ENCODE measurements around the gene SEC14L6.
"Not testable (repeated sequence)": the region's sequence is repeated elsewhere in the genome, so short reads cannot be mapped to it uniquely, and the experiment has no call there.

The SEC14L6 gene
- total RNA-seq, result 0 to 2.8 (median 0) reads per million in 17 experiments

DNA sequence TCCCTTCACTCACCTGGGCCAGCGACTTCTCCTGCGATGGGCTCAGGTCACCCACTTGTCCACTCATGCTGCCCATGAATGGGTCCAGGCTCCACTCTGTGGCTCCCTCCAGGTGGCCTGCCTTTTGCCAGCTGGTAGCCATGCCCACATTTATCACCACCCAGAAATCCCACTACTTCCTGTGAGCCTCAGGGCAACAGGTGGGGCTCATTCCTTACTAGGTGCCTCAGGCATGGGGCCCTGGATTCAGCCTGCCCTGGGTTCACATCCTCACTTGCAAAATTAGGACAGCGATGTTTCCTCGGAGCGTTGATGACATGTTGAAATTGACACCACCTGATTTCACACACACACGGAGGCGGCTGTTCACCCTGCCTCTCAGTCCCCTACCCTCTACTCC, at the start of gene SEC14L6:
Gene SEC14L6 (minus strand): TSS at position 126 of the 400 bp plus-strand sequence. CDS start 59 bp downstream, at position 67.
- DNase-seq, result no peak

DNA sequence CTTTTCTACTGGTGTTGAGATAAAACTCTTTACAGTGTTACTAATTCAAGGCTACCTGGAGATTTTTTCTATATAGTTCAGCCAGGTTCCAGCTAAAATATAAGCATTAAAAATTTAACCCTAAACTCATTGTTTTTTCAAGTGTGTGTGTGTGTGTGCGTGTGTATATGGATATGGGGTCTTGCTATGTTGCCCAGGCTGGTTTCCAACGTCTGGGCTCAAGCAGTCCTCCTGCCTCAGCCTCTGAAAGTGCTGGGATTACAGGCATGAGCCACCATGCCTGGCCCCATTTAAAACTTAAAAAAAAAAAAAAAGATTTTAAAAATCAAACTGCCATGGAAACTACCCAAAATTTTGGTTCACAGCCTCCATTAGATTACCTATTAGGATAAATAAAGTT, 49.7 kb upstream of the SEC14L6 start:
- no peak for DNase-seq

DNA sequence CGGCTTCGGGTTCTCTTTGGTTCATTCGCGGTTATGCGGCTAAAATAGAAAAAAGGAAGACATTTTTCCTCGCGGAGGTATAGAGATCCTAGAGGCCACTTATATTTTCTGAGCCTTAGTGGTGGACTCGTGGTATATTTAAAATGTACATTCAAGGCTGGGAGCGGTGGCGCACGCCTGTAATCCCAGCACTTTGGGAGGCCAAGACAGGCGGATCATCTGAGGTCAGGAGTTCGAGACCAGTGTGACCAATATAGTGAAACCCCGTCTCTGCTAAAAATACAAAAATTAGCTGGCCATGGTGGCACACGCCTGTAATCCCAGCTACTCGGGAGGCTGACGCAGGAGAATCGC, 45.8 kb upstream of the SEC14L6 start:
- not testable (repeated sequence) for DNase-seq

DNA sequence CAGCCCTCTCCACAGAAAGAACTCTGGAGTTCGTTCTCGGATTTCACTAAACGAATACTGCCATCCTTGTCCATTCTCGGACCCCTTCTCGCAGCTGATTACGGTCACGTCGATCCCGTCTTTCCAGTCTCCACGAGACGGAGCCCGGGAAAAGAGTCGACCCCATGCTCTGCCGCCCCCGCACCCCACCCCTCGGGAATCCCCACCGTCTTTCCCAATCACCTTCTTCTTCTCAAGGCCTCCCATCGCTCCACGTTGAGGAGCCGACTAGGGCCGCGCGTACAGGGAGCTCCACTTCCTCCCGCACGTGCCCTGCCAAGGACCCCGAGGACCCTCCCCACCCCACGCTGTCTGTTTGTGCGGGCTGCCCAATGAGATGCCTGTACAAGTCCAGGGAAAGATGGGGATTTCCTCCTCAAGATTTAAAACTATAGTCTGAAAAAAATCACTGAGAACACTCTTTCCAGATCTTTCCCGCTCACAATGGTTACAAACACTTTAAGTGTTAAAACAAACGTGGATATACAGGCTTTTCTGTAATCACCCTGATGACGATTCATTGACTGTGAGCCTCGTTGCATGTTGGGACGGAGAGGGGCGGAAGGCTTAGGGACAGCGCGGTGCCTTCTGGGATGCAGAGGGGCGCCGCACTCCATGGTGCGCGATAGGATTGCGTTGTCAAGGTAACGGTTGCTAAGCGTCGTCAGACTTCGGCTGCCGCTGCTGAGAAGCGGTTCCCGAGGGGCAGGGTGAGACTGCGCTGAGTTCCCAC, 45.2 kb upstream of the SEC14L6 start, which contains the start of gene PES1:
Gene PES1 (minus strand): TSS at position 323 of the 772 bp plus-strand sequence. CDS start 77 bp downstream, at position 246.
- DNase-seq, result peak; percentile 97 to 99 (median 98)

DNA sequence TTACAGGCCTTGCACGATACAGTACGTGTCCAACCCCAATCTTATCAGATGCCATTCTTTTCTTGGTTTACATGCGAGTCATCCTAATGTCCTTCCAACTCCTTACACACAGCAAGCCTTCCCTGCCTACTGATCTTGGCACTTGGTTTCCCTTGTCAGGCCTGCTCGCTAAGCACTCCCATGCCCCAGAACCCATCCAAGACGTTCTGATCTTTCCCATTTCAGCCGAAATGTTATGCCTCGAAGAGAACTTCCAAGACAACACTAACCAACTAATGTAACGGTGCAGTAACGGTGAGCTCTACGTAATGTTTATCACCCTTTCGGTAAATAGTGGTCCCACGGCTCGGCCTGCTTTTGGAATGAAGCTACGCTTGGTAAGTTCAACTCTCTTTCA, 44.6 kb upstream of the SEC14L6 start:
- peak in 3 of 4 experiments; percentile 14 to 21 (median 20) for DNase-seq

DNA sequence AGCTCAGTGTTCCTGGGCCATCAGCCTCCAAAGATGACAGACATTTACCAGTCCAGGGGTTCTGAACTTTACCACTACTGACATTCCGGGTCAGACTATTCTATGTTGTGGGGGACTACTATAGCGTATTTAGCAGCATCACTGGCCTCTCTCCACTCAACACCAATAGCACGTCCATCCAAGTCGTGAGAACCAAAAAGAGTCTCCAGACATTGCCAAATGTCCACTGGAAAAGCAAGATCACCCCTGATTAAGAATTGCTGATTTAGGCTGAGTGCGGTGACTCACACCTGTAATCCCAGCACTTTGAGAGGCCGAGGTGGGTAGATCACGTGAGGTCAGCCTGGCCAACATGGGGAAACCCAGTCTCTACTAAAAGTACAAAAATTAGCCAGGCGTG, 39.9 kb upstream of the SEC14L6 start:
- DNase-seq, result no peak

DNA sequence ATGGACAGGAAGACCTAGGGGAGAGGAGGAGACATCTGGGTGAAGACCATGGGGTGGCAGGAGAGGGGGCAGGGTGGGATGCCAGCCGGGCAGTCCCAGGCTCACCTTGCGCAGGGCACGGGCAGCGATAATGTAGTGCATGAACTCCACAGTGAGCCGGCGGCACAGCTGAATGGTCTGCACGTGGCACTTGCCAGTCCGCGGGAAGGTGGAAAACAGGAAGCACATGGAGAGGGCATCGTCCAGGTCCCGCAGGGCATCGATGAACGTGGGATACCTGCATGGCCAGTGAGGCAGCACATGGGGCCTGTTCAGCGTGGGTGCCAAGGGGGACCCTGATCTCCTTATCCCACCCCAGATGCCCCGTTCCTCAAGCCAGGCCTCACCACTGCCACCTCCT, 37.9 kb upstream of the SEC14L6 start:
- DNase-seq, result no peak

DNA sequence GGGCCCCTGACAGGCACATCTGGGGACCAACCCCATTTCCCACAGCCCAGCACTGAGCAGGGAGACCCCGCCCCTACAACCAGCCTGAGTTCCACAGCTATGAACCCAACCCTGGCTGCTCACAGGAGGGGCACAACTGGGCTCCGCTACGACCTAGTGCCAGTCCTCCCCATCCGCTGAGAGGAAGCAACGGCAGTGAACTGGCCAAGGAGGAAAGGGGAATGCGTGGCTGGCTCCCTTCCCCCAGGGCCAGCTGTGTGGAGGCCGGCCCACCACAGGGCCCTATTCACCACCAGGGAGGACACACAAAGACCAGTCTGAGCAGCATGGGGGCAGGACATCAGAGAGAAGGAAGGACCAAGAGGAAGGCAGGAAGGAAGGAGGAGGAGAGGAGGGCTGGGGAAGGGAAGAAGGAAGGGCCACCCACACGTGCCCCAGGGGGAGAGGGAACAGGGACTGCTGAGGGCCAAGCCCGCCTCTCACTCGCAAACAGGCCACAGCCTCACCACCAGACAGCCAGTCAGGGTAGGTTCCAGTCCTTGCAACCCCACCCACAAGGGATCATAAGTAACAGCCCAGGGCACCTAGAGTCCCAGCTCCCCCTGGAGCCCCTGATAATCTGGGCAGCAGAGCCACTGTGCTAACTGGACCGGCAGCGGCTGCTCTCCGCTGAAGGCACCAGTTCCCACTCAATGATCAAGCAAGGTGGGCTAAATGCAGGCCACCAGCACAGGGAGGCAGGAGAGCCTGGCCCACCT, 36.4 kb upstream of the SEC14L6 start:
- DNase-seq, result no peak

DNA sequence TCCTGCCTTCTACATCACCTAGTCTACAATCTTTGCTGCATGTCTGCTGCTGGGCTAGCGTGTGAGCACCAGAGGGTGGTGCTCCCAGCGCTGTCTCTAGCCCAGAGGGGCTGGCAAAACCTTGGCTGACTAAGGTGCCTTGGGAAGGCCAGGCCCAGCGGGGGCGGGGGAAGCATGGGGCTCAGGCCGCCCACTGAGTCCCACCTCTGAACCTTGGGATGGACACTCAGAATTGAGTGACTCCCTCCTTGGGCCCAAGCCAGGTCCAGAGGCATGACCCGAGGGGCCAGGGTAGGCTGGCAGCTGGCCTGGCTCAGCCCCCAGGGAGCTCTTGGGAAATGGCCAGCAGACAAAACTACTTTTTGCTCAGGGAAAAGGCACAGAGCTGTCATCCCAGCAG, 35.5 kb upstream of the SEC14L6 start:
- no peak for DNase-seq

DNA sequence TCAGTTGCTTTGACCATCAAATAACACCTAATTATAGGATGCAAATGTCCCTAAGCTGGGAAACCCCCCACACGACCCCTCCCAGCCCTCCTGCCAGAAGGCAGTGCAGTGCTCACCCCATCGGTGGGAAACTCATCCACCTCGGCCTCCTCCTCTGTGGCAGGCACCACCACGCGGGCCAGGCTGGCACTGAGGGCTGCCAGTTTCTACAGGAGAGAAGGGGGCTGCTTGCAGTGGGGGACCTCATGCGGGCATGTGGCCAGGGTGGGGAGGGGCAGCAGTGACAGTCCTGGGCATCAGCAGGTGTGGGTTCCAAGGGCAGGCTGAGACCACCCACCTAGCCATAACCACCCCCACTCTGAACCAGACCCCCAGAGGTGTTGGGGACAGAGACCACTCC, 34.4 kb upstream of the SEC14L6 start:
- DNase-seq, result no peak

DNA sequence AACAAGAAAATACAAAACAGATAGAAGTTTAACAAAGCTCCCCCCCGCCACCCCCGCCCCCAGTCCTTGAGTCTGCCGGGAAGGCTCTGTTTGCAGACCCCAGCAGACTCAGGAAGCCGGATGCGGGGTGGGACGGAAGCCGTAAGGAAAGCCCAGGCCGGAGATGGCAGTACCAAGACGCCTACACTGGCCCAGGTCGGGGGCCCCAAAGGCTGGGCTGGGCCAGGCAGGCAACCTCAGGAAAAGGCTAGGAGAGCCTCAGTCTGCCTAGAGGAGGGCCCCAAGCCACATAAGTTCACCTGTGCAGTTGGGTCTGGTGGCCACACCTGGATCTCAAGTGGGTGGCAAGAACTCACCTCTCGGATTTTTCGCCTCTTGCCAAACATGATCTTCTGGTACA, 31.9 kb upstream of the SEC14L6 start:
- DNase-seq, result no peak

DNA sequence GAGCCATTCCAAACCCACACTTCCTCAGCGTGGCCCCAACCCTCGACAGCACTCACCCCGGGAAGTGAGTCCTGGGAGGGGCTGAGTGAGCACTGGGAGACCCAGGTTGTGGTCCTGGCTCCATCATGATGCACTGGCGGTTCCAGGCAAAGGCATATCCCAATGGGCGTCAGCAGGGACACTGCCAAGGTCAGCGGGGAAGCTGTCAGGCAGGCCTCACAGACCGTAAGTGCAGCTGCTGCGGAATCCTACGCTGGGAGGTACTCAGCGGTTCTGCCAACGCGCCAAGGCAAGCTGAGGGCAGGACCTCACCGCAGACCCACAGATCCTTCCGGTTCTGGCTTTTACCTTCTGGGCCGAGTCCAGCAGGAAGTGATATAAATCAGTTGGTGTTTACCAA, 29.3 kb upstream of the SEC14L6 start:
- DNase-seq, result no peak

DNA sequence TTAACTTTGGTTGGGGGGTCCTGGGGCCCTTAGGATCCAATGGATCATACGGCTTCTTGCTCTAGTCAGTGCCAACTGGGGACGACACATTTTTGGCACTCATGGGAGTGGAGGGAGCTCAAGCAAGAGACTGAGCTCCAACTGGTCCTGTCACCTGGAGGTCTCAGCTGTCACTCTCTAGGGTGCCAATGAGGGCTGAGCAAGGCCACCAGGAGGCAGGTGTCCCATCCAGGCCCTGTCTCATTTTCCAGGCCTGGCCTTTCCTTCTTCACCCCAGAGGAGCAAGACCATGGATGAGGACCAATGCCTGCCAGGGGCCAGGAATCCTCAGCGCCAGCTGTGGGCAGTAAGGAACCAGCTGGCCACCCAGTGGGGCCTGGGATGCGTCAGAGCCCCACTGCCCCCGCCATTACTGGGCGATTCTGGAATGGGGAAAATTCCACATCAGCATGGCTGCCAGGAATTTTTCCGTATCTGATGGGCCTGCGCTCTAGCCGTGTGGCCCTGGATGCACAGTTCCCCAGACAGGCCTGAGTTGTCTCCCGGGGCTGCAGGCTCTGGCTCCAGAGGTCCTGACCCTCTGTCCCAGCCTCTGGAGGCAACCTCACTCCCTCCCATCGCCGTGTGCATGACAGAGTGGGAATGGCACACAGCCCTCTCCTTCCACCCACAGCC, 28.6 kb upstream of the SEC14L6 start:
- no peak for DNase-seq

DNA sequence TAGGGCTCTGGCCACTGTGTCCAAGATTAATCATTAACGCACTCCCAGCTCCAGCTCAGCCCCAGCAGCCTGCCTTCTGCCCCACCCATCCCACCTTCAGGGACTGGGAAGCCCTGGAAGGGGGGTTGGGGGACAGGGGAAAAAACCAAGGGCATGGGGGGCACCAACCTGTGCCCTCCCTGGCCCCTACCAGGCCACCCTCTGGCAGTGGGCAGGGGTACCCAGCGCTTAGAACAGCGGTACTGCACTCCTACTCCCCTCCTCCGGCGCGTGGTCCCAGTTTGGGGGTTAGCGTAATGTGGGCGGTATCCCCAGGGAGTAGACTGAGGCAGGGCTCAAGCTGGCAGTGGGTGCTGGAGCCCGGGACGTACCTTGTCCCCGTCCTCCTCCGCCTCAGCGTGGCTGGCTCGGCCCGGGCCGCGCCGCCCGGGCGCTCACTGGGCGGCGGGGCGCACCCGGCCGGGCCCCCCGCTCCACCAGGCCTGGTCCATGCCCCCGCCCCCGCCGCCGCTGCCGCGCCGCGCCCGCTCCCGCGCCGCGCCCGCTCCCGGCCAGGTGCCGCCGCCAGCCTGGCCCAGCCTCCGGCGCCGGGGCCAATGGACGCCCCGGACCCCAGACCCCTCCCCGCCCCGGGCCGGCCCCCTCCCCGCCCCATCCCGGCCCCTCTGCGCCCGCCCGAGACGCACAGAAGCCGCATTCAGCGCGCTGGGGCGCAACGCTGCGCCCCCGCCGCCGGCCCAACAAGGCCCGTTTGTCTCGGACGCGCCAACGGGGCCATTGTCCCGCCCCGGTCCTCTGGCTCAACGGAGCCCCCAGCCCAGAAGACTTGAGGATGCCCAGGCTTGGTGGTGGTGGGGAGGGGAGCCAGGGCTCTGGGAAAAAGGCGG, 27.8 kb upstream of the SEC14L6 start, which contains the start of gene GAL3ST1:
Gene GAL3ST1 (minus strand): TSS at position 571 of the 887 bp plus-strand sequence. CDS start 17,273 bp downstream, outside the sequence.
- DNase-seq, result no peak

DNA sequence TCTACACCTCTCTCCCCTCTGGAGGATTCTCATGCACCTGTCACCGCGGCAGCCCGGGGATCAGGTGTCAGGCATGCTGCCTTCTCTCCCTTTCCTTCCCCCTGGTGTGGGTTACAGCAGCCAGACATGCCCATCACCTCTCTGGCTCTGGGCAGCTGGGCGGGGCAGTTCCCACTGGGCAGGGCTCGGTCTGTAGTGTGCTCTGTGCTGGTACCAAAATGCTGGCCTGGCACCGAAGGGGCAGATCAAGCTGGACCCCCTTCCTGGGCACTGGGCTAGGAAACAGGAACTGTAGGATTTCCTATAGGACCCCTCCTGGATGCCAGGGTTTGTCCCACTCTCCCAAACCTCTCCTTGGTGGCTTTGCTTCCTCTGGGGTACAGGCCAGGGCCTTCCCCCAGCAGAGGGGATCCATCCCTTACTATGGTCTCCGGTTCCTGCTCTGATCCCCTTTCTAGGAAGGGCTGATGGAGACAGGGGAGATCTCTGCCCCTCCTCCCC, 27.1 kb upstream of the SEC14L6 start:
- no peak for DNase-seq

DNA sequence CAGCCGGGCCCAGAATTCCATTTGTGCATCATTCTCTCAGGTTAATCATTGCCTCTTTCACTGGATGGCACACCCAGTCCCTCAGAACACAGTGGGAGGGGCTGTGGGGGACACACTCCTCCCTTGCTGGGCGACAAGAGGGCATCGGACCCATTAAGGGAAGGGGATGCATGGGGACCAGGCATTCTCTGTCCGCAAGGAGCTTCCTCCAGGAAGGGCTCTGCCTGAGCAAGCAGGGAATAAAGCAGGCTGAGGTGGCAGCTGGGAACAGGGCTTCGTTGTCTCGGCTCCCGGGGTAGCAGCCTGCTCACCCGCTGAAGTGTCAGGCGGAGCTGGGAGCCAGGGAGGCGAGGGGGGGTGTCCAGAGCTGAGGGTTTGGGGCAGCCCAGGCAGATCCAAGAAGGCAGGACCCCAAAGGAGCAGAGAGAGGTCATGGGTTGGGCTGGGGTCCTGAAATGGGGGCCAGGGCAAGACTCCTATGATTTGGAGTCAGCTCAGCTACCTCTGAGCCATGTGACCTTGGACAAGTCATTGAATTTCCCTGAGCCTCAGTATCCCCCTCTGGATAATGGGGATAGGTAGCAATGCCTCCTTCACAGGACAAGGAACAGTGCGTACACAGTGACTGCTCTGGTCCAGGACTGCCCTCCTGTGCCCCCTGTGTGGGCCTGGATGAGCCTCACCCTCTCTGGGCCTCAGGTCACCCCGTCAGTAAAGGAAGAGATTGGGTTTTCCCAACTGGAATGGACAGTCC, 26.5 kb upstream of the SEC14L6 start:
- DNase-seq, result no peak

DNA sequence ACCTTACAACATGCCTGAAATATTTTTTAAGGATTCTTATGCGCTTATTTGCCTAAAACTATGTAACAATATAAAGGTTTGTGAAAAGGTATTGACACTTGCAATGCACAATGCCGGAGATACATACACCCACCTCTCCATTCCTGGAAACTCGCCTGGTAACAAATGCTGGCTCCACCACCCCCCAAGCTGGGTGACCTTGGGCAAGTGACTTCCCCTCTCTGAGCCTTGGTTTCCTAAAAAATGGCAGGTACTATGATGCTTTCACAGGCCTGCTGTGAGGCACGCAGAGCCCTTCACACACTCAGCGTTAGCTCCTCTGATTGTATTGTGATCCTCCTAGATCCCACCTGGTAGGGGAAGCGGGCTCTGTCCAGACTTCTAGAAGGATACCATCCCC, 25.7 kb upstream of the SEC14L6 start:
- no peak for DNase-seq

DNA sequence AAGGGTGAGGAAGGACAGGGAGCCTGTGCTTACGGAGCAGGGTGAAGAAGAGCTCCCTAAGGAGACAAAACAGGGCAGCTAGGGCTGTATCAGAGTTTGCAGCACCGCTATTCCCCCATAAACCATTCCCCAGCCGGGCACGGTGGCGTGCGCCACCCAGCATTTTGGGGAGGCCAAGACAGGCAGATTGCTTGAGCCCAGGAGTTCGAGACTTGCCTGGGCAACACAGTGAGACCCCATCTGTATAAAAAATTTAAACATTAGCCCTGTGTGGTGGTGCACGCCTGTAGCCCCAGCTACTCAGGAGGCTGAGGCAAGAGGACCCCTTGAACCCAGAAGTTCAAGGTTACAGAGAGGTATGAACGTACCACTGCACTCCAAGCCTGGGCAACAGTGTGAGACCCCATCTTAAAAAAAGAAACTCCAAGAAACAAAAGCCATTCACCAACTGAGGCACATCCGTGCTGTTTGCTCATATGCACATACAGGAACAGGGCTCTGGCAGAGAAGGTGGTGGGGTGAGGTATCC, 23.2 kb upstream of the SEC14L6 start:
- no peak for DNase-seq

DNA sequence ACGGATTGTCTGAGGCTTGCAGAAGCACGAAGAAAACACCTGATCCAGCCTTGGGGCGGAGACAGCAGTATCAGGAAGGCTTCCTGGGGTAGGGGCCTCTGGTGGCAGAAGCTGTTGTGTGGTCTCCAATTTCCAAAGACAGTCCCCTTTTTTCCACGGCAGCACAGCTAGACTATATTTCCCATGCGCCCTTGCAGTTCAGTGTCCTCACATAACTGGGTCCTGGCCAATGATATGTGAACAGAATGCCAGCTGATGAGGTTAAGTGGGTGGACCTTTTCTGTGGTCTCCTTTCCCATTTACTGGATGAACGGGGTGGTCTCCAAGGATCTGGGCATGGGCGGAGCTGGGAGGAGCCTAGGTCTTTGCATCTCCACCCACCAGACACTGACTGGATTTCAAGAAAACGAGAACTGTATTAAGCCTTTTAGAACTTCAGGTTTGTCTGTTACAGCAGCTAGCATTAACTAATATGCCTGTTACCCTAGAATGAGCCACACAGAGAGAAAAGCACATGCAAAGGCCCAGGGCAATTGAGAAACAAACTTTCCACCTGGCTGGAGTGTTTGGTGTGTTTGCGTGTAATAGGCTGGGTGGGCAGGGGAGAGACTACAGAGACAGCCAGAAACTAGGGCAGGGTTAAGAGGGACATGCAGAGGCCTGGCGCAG, 21.7 kb upstream of the SEC14L6 start:
- DNase-seq, result no peak

DNA sequence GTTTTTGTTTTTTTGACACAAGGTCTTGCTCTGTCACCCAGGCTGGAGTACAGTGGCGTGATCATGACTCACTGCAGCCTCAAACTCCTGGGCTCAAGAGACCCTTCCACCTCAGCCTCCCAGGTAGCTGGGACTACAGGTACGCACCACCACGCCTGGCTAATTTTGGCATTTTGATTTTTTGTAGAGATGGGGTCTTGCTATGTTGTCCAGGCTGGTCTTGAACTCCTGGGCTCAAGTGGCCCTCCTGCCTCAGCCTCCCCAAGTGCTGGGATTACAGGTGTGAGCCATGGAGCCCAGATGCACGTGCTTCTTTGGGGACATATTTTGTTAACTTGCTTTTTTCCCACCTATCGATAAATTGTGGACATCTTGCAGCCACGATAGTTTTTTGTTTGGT, 20.7 kb upstream of the SEC14L6 start:
- not testable (repeated sequence) for DNase-seq
